ENCODE measurements around the gene PCDH9.

The PCDH9 gene

DNA sequence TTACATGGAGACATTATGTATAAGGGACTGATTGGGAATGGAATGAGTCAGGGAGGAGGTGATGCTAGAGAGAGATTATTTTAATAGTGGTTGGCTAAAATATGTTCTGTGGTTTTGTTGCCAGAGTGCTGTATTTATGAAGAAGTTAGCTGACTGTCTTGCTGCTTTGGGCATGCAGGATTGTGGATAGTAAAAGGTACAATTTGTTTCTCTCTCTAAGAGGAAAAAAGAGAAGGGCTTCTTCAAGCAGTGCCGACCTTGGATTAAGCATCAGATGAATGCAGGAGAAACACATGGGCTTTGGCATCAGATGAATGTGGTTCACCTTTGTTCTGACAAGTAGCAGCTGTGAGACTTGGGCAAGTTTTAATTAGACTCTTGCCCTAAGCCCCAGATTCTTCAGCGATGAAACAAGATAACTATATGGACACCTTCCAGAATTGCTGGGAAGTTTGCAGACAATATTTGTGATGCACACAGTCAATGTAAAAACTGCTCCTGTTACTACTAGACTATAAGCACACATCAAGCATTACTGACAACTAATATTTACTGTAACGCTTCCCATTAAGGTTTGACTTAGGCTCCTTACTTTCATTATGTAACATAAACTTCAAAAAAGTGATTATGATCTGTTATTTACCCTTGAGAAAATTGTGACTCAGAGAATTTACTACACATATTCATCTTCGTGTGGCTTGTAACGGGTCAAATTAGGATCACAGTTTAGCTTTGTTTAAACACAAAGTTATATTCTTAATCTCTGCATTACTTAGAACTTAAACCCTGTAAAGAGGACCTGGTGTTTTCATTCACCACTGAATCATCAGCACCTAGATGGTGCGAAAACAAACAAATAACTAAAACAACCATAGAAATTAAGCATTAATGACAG lies 824.0 kb downstream of the PCDH9 start:
- TF ChIP-seq GABPA (IDR thresholded peaks at IDR 0.05; ENCODE audit: low read depth) (no peak), SPI1 (IDR thresholded peaks at IDR 0.05; ENCODE audit: borderline replicate concordance, low read depth) (no peak), POLR2AphosphoS5 (IDR thresholded peaks at IDR 0.05; ENCODE audit: low read depth) (no peak)
- TF ChIP-seq, protein P1, sequence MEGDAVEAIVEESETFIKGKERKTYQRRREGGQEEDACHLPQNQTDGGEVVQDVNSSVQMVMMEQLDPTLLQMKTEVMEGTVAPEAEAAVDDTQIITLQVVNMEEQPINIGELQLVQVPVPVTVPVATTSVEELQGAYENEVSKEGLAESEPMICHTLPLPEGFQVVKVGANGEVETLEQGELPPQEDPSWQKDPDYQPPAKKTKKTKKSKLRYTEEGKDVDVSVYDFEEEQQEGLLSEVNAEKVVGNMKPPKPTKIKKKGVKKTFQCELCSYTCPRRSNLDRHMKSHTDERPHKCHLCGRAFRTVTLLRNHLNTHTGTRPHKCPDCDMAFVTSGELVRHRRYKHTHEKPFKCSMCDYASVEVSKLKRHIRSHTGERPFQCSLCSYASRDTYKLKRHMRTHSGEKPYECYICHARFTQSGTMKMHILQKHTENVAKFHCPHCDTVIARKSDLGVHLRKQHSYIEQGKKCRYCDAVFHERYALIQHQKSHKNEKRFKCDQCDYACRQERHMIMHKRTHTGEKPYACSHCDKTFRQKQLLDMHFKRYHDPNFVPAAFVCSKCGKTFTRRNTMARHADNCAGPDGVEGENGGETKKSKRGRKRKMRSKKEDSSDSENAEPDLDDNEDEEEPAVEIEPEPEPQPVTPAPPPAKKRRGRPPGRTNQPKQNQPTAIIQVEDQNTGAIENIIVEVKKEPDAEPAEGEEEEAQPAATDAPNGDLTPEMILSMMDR (IDR thresholded peaks at IDR 0.05; ENCODE audit: insufficient read depth, low read length) = no peak
- TF ChIP-seq, protein P2, sequence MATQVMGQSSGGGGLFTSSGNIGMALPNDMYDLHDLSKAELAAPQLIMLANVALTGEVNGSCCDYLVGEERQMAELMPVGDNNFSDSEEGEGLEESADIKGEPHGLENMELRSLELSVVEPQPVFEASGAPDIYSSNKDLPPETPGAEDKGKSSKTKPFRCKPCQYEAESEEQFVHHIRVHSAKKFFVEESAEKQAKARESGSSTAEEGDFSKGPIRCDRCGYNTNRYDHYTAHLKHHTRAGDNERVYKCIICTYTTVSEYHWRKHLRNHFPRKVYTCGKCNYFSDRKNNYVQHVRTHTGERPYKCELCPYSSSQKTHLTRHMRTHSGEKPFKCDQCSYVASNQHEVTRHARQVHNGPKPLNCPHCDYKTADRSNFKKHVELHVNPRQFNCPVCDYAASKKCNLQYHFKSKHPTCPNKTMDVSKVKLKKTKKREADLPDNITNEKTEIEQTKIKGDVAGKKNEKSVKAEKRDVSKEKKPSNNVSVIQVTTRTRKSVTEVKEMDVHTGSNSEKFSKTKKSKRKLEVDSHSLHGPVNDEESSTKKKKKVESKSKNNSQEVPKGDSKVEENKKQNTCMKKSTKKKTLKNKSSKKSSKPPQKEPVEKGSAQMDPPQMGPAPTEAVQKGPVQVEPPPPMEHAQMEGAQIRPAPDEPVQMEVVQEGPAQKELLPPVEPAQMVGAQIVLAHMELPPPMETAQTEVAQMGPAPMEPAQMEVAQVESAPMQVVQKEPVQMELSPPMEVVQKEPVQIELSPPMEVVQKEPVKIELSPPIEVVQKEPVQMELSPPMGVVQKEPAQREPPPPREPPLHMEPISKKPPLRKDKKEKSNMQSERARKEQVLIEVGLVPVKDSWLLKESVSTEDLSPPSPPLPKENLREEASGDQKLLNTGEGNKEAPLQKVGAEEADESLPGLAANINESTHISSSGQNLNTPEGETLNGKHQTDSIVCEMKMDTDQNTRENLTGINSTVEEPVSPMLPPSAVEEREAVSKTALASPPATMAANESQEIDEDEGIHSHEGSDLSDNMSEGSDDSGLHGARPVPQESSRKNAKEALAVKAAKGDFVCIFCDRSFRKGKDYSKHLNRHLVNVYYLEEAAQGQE (IDR thresholded peaks at IDR 0.05; ENCODE audit: insufficient replicate concordance, low read depth) = no peak
- no peaks in the 10 kb centered on the region for H3K27me3 ChIP-seq (ENCODE audit: insufficient read depth, poor library complexity, severe bottlenecking)
- DNase-seq (ENCODE audit: low read depth in 1 of 2, low spot score in 1 of 2) = no peak
- H3K4me3 ChIP-seq (replicated peaks; ENCODE audit: insufficient read depth, low read length) = no peak overlapping the region
- H3K27ac ChIP-seq (replicated peaks) = no peak overlapping the region

DNA sequence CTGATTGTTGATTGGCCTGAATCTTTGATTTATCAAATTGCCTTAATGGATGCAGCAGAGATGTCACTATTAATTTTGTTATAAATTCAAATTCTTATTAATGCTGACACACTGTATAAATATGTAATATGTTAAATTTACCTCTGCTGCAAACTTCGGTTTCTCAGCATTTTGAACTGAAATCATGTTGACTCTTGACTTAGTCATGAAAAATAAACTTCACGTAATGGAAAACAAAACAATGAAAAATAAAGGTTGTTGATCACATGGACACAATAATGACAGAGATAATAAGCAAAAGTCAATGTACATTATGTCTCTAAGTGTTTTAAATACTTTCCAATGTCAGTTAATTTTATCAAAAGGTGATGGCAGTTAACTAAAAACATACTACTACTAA lies 827.6 kb downstream of the PCDH9 start:
- H3K4me3 ChIP-seq (replicated peaks; ENCODE audit: insufficient read depth, low read length) = no peak overlapping the region
- H3K27me3 ChIP-seq (ENCODE audit: insufficient read depth, poor library complexity, severe bottlenecking) = no peaks in the 10 kb centered on the region
- no peak for DNase-seq (ENCODE audit: low read depth in 1 of 2, low spot score in 1 of 2)
- TF ChIP-seq GABPA (IDR thresholded peaks at IDR 0.05; ENCODE audit: low read depth) (no peak), POLR2AphosphoS5 (IDR thresholded peaks at IDR 0.05; ENCODE audit: low read depth) (no peak), SPI1 (IDR thresholded peaks at IDR 0.05; ENCODE audit: borderline replicate concordance, low read depth) (no peak)
- TF ChIP-seq, protein P1 (IDR thresholded peaks at IDR 0.05; ENCODE audit: insufficient read depth, low read length) = no peak
- TF ChIP-seq, protein P2 (IDR thresholded peaks at IDR 0.05; ENCODE audit: insufficient replicate concordance, low read depth) = no peak
- no peak overlapping the region for H3K27ac ChIP-seq (replicated peaks)

DNA sequence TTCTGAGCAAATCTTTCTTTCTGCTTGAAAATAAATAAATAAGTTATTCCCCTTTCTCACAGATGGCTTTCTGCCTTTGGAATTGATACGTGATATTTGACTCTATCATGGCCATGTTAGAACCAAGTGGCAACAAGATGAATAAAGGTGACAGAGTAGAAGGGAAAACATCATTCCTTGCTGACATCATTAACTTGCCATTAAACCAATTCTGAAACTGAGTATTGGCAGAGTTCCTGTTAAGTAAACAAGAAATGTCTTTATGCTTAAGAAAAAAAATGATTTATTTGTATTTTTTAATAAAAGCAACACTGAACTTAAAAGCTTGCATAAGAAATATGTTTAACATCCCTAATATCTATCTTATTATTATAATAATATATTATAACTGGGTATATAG lies 828.1 kb downstream of the PCDH9 start:
- Histone ChIP-seq H3K4me3 (replicated peaks; ENCODE audit: insufficient read depth, low read length) (no peak overlapping the region), H3K27me3 (ENCODE audit: insufficient read depth, poor library complexity, severe bottlenecking) (no peaks in the 10 kb centered on the region), H3K27ac (replicated peaks) (no peak overlapping the region)
- DNase-seq (ENCODE audit: low read depth in 1 of 2, low spot score in 1 of 2) = no peak
- TF ChIP-seq GABPA (IDR thresholded peaks at IDR 0.05; ENCODE audit: low read depth) (no peak), SPI1 (IDR thresholded peaks at IDR 0.05; ENCODE audit: borderline replicate concordance, low read depth) (no peak), POLR2AphosphoS5 (IDR thresholded peaks at IDR 0.05; ENCODE audit: low read depth) (no peak)
- TF ChIP-seq, protein P1 (IDR thresholded peaks at IDR 0.05; ENCODE audit: insufficient read depth, low read length) = no peak
- TF ChIP-seq, protein P2 (IDR thresholded peaks at IDR 0.05; ENCODE audit: insufficient replicate concordance, low read depth) = no peak
